ENCODE measurements around the gene CHFR.
"Not testable (repeated sequence)": the region's sequence is repeated elsewhere in the genome, so short reads cannot be mapped to it uniquely, and the experiment has no call there.

The CHFR gene, protein sequence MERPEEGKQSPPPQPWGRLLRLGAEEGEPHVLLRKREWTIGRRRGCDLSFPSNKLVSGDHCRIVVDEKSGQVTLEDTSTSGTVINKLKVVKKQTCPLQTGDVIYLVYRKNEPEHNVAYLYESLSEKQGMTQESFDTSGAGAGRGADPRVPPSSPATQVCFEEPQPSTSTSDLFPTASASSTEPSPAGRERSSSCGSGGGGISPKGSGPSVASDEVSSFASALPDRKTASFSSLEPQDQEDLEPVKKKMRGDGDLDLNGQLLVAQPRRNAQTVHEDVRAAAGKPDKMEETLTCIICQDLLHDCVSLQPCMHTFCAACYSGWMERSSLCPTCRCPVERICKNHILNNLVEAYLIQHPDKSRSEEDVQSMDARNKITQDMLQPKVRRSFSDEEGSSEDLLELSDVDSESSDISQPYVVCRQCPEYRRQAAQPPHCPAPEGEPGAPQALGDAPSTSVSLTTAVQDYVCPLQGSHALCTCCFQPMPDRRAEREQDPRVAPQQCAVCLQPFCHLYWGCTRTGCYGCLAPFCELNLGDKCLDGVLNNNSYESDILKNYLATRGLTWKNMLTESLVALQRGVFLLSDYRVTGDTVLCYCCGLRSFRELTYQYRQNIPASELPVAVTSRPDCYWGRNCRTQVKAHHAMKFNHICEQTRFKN

GRCh38 chr12:132887513-132888351, at the start of gene CHFR:
Gene CHFR (minus strand): TSS chr12:132887605. CDS start chr12:132887328, 277 bp downstream.
- DNase-seq, result peak; percentile 98

GRCh38 chr12:132936921-132937320, 49.5 kb upstream of the CHFR start:
- DNase-seq, result not testable (repeated sequence)

DNA sequence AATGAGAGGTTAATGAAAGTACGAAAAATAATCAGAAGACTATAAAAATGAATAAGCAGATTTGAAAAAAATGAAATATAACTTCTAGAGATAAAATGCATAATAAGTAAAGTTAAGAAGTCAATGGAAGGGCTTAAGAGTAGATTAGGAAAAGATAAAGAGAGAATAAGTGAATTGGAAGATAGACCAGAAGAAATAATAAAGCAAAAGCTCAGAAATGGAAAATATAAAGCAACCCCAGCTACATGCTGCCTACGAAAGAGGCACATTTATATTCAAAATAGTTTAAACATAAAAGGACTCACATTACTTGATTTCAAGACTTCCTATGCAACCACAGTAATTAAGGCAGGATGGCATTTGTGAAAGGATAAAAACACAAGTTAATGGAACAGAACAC, 48.8 kb upstream of the CHFR start:
- DNase-seq, result no peak

GRCh38 chr12:132926415-132926833, 39.0 kb upstream of the CHFR start:
- DNase-seq, result no peak

- DNase-seq, result no peak
These were observed 38.4 kb upstream of the CHFR start for GRCh38 chr12:132925597-132926414.

DNA sequence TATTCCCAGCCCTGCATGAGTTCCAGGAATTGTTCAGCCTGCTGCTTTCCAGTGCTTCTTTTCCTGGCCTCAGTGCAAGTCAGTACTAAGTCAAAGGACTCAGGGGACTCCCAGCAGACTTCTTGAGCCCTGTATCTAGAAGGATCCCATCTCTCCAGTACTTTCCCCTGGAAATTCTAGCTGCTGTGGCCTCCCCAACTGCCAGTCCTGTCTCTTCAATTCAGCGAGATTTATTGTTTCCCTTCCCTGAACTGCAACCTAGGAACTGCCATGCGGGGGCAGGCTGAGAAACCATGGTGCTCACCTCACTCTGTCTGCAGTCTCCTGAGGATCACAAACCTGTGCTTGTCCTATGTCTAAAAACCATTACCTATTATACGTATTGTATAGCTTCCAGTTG, 37.0 kb upstream of the CHFR start:
- DNase-seq, result no peak

DNA sequence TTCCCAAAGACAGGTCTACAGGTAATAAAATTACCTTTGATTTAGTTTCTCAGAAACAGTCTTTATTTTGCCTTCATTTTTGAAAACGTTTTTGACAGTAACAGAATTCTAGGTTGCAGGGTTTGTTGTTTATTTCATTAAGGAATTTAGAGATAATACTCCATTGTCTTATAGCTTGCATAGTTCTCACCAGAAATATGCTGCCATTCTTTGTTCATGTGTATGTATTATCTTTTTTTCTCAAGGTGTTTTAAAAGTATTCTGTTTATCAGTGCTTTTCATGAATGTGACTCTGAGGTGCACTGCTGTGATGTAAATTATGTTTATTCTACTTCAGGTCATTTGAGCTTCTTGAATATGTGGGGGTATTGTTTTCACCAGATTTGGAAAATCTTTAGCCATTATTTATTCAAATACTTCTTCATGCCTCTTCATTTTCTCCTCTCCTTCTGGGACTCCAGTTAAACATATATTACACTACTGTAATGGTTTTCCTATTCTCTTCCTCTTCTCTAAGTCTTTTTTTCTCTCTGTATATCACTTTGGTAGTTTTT, 36.0 kb upstream of the CHFR start:
- DNase-seq, result no peak

GRCh38 chr12:132922676-132923075, 35.3 kb upstream of the CHFR start:
- DNase-seq, result no peak

GRCh38 chr12:132921685-132922084, 34.3 kb upstream of the CHFR start:
- no peak for DNase-seq

DNA sequence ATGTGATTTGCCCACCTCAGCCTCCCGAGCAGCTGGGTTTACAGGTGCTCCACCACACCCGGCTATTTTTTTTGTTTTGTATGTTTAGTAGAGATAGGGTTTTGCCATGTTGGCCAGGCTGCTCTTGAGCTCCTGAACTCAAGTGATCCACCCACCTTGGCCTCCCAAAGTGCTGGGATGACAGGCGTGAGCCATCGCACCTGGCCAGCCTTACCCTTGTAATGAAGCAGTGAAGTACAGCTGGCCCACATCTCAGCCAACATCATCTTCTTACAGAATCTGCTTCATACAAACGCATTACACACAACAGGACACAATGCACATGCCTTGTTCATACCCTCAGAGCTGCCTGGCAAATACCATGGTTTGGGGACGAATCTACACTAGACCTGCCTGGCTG, 31.3 kb upstream of the CHFR start:
- no peak for DNase-seq

DNA sequence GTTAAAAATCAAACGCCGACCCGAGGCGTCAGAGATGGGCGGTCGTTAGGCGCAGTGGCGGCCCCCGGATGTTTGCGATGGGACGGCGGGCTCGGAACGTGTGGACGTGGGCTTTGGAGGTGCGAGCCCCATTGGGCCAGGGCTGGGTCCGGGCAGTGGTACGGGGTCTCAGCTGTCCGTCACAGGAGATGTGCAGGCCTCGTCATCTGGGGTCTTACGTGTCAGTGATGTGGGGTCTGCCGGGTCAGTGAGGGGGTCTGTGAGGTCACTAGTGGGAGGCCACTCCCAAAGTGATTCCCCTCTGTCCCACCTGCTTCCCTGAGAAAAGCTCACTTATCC, 21.6 kb upstream of the CHFR start:
- no peak for DNase-seq

DNA sequence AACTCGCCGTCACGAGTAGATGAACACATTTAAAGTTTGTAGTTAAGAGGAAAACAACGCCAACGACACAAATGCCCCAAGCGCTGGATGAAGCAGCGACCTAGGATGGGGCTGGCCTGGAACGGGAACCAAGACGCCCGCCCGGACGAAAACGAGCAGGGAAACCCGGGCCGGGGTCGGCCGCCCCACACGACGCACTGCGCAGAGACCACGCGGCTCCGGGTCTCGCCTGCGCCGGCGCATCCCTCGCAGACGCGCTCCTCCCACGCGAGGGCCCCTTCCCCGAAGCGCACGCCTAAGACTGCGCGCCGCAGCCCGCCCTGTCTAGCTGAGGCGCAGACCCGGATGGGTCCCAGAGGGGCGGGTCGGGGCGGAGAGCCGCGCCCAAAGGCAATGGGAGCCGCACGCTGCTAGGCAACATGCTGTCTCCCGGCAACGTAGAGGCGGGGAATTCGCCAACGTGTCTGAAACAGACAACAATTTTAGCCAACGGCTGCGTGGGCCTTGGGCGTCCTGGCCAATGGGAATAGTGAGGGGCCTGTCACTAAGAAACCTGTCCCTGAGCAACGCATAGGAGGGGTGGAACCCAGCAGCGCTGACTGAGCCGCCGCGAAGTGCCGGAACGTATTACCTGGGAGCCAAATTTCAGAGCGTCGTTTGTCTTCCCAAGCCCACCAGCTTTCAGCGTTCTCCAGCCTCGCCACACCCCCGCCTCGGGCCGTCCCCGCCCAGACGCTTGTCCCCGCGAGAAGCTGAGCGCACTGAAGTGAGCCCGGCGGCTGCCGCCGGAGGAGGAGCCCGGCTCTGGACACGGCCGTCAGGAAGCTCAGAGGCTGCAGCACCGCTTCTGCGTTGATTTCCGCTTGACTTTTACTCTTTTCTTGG, 21.0 kb upstream of the CHFR start:
- DNase-seq, result peak; percentile 96

DNA sequence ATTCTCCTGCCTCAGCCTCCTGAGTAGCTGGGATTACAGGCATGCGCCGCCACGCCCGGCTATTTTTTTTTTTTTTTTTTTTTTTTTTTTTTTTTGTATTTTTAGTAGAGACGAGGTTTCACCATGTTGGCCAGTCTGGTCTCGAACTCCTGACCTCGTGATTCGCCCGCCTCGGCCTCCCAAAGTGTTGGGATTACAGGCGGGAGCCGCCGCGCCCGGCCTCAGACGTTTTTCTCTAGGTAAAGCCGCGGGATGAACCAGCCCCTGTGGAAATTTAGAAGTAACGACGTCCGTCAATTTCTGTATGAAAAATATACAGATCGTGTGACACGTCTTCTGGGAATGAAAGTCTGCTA, 20.4 kb upstream of the CHFR start:
- DNase-seq, result not testable (repeated sequence)

GRCh38 chr12:132907216-132907615, 19.8 kb upstream of the CHFR start:
- DNase-seq, result no peak

DNA sequence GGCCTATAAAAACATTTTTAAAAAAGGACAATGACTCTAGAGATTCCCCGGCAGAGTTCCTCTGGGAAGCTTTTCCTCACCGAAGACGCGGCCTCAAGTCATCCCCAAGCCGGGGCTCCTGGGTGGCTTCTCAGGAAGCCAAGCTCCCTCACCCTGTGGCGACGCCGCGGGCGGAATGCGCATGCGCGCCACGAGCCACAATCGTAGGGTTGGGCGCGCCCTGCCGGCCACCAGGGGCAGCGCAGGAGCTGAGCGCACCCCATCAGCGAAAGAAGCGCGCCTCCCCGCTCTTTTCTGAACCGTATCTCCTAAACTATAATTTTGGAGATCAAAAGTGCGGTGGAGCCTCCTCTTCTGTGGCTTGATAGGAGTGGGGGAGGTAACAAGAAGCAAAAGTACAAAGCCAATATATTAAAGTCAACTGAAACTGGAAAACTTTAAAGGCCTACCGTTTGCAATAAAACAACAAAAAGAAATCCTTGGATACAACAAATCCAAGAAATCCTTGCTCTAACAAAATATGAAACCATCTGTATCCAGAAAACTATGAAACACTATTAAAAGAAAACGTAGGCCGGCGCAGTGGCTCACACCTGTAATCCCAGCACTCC, 17.4 kb upstream of the CHFR start:
- peak; percentile 31 for DNase-seq

GRCh38 chr12:132899033-132899432, 11.6 kb upstream of the CHFR start:
- DNase-seq, result no peak

DNA sequence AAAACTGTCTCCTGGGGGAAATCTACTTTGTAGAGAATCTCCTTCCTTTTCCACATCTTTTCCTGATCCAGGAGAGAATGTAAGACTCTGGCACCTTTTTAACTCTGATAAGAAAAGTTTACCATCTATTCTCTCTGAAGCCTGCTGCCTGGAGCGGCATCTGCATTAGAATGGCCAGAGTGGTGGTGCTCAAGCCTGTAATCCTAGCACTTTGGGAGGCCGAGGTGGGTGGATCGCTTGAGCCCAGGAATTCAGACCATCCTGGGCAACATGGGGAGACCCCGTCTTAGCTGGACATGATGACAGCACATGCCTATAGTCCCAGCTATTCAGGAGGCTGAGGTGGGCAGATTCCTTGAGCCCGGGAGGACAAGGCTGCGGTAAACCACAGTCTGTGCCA, 1.4 kb upstream of the CHFR start:
- DNase-seq, result no peak

DNA sequence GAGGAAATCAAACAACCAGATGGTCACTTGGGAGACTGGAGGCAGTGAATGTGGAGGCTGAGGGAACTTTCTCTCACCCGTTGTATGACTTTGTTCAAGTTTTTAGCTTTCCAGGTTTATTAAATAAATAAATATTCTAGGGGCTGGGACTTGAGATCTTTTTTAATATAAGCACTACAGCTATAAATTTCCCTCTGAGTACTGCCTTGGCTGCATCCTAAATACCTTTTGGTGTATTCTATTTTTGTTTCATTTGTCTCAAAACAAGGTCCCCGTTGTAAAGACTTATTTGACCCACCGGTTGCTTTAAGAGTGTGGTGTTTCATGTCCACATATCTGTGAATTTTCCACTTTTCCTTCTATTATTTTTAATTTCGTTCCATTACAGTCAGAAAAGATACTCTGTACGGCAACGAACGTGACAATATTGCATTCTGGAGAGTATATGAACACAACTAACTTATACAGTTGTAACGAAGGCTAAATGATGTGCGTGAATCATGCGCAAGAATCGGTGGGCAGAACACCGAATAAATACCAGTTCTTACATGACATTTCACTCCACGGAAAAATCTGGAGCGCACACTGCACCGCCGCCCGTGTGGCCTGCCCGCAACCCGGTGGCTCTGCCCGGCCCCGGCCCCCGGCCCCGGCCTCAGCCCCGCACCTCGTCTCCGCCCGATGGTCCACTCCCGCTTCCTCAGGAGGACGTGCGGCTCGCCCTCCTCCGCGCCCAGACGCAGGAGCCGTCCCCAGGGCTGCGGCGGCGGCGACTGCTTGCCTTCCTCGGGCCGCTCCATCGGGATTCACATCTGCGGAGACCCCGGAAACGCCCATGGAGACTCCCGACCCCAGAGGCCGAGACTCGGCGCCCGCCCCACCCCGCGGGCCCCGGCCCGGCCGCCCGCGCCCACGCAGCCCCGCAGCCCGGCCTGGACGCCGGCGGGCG, 602 bp downstream of the CHFR start:
- peak; percentile 19 for DNase-seq

DNA sequence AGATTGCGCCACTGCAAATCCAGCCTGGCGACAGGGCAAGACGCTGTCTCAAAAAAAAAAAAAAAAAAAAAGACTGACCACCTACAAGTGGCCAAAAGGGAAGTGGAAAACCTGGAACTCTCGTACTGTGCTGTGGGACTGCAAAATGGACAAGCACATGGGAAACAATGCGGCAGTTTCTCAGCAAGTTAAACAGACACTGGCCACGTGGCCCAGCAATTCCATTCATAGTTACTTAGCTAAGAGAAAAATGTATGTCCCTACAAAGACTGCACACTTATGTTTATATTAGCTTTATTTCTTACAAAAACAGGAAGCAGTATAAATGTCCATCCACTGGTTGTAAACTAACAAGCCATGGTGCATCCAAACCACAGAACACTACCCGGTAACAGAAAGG, 5.6 kb downstream of the CHFR start:
- DNase-seq, result no peak

GRCh38 chr12:132874620-132875019, 12.8 kb downstream of the CHFR start:
- DNase-seq, result not testable (repeated sequence)
